ENCODE results near the gene LY6G6F. TPM values are rescaled to one million over a fixed set of nuclear protein-coding genes. Genes with fewer than 3 reads are reported as not detected.

LY6G6F gene
- total and polyA plus RNA-seq, 2 of the 13 experiments (the other 11 are each of a cell fraction or from before 2014, with no cell fraction given), result not detected

DNA sequence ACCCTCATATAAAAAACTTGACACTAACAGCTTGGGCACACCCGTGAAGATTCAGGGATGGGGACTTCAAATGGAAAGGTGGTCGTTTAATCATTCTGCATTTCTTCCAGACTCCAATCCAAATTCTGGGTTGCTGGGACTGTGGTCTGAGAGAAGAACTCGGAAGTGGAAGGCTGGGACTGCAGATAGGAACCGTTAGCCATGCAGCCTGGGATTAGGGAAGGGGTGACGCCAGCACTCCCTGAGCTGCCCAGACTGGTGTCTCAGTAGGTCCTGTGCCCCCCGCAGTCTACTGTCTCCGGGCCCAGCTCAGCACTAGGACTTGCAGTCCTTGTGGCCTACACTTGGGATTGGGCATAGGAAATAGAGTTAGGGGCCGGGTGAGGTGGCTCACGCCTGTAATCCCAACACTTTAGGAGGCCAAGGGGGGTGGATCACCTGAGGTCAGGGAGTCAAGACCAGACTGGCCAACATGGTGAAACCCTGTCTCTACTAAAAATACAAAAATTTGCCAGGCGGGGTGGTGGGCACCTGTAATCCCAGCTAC, 30.2 kb downstream of the LY6G6F start (continued):
- no peak for TF ChIP-seq ADNP (CRISPR knock-in tag; IDR thresholded peaks at IDR 0.05)
- no peak for TF ChIP-seq CCAR2 (optimal IDR thresholded peaks at IDR 0.05; ENCODE audit: low read depth, low read length)
- no peak for TF ChIP-seq SETDB1 (CRISPR knock-in tag; IDR thresholded peaks at IDR 0.05; ENCODE audit: borderline replicate concordance)
- TF ChIP-seq NR2F1 (CRISPR knock-in tag; IDR thresholded peaks at IDR 0.05), result no peak
- TF ChIP-seq ZNF274 (CRISPR knock-in tag; IDR thresholded peaks at IDR 0.05), result 0 out of 2 replicates have a peak, but pooled peaks have one; percentile 46
- TF ChIP-seq ZSCAN30 (CRISPR knock-in tag; IDR thresholded peaks at IDR 0.05), result no peak
- TF ChIP-seq ONECUT2 (CRISPR knock-in tag; IDR thresholded peaks at IDR 0.05), result no peak
- no peak for TF ChIP-seq HOXD1 (CRISPR knock-in tag; IDR thresholded peaks at IDR 0.05)
- TF ChIP-seq NRL (CRISPR knock-in tag; IDR thresholded peaks at IDR 0.05; ENCODE audit: borderline replicate concordance), result no peak; the same call in 1 of the 2 replicates
- TF ChIP-seq, protein P1, sequence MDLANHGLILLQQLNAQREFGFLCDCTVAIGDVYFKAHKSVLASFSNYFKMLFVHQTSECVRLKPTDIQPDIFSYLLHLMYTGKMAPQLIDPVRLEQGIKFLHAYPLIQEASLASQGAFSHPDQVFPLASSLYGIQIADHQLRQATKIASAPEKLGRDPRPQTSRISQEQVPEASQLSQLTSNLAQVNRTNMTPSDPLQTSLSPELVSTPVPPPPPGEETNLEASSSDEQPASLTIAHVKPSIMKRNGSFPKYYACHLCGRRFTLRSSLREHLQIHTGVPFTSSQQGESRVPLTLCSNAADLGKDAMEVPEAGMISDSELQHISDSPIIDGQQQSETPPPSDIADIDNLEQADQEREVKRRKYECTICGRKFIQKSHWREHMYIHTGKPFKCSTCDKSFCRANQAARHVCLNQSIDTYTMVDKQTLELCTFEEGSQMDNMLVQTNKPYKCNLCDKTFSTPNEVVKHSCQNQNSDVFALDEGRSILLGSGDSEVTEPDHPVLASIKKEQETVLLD (CRISPR knock-in tag; IDR thresholded peaks at IDR 0.05; ENCODE audit: low read depth), result no peak
- TF ChIP-seq HIVEP1 (CRISPR knock-in tag; IDR thresholded peaks at IDR 0.05), result no peak; the same call in 1 of the 2 replicates
- no peak for TF ChIP-seq ZNF562 (CRISPR knock-in tag; IDR thresholded peaks at IDR 0.05; ENCODE audit: borderline replicate concordance)
- peak; percentile 51; the same call in 1 of the 2 replicates for TF ChIP-seq ZNF546 (CRISPR knock-in tag; conservative IDR thresholded peaks at IDR 0.05)
- no peak for TF ChIP-seq STAT6 (CRISPR knock-in tag; IDR thresholded peaks at IDR 0.05; ENCODE audit: borderline replicate concordance)
- TF ChIP-seq, protein P2, sequence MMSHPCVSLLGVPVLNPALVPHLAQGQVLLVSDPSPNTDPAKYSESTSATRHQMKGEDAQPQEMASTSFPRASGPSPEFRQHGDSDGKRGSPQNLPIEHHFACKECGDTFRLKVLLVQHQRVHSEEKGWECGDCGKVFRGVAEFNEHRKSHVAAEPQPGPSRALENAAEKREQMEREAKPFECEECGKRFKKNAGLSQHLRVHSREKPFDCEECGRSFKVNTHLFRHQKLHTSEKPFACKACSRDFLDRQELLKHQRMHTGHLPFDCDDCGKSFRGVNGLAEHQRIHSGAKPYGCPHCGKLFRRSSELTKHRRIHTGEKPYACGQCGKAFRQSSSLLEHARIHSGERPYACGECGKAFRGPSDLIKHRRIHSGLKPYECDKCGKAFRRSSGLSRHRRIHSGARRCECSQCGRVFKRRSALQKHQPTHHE (CRISPR knock-in tag; IDR thresholded peaks at IDR 0.05; ENCODE audit: borderline replicate concordance), result no peak
- TF ChIP-seq CREB1 (IDR thresholded peaks at IDR 0.05), result no peak
- TF ChIP-seq CREB1 (CRISPR knock-in tag; IDR thresholded peaks at IDR 0.05), result peak; percentile 4; the same call in 1 of the 2 replicates
- TF ChIP-seq, protein P3, sequence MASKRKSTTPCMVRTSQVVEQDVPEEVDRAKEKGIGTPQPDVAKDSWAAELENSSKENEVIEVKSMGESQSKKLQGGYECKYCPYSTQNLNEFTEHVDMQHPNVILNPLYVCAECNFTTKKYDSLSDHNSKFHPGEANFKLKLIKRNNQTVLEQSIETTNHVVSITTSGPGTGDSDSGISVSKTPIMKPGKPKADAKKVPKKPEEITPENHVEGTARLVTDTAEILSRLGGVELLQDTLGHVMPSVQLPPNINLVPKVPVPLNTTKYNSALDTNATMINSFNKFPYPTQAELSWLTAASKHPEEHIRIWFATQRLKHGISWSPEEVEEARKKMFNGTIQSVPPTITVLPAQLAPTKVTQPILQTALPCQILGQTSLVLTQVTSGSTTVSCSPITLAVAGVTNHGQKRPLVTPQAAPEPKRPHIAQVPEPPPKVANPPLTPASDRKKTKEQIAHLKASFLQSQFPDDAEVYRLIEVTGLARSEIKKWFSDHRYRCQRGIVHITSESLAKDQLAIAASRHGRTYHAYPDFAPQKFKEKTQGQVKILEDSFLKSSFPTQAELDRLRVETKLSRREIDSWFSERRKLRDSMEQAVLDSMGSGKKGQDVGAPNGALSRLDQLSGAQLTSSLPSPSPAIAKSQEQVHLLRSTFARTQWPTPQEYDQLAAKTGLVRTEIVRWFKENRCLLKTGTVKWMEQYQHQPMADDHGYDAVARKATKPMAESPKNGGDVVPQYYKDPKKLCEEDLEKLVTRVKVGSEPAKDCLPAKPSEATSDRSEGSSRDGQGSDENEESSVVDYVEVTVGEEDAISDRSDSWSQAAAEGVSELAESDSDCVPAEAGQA (IDR thresholded peaks at IDR 0.05; ENCODE audit: low read depth), result no peak
- TF ChIP-seq, protein P3 (CRISPR knock-in tag; IDR thresholded peaks at IDR 0.05; ENCODE audit: borderline replicate concordance), result no peak
- no peak for TF ChIP-seq RFX3 (CRISPR knock-in tag; IDR thresholded peaks at IDR 0.05)
